Neural crest cell (in vitro differentiated cells): ENCODE data around the gene TEX261. TPM values are rescaled to one million over a fixed set of nuclear protein-coding genes. Genes with fewer than 3 reads are reported as not detected.

ENCODE experiments used
- DNase-seq: peaks from one replicate; pipeline ENCODE4 v3.0.0; 2021; ENCODE audit warnings: low read depth, mixed read lengths, low spot score
- H3K27ac Mint-ChIP-seq: one replicate; pipeline ENCODE4 v1.8.0; 2021; ENCODE audit warnings: mild to moderate bottlenecking, mixed read lengths; ENCODE audit not compliant: unreplicated experiment
- H3K27me3 Mint-ChIP-seq: 2 replicates; pipeline ENCODE4 v1.8.0; 2021; ENCODE audit warnings: low read depth, mild to moderate bottlenecking, mixed read lengths
- H3K36me3 Mint-ChIP-seq: 2 replicates; pipeline ENCODE4 v1.8.0; 2021; ENCODE audit warnings: low read depth, mild to moderate bottlenecking, mixed read lengths
- H3K4me1 Mint-ChIP-seq: 2 replicates; pipeline ENCODE4 v1.8.0; 2021; ENCODE audit warnings: mixed read lengths
- H3K4me3 Mint-ChIP-seq: one replicate; pipeline ENCODE4 v1.8.0; 2021; ENCODE audit warnings: mild to moderate bottlenecking, mixed read lengths
- H3K9me3 Mint-ChIP-seq: 2 replicates; pipeline ENCODE4 v1.8.0; 2021; ENCODE audit warnings: mixed read lengths
- total RNA-seq: library from RNA; stranded (reverse); gene quantifications from 2 replicates; pipeline ENCODE4 v1.2.1, GENCODE V29; 2021
- TF ChIP-seq, protein P1 (sequence below): fragments of 200-600 bp; sonication (generic); conservative IDR thresholded peaks from 2 replicates; pipeline ENCODE4 v1.5.0; 2021; ENCODE audit warnings: antibody characterized with exemption, mild to moderate bottlenecking

TEX261 gene
- total RNA-seq, 1 donor from 2014 or later: 57.2 TPM

DNA sequence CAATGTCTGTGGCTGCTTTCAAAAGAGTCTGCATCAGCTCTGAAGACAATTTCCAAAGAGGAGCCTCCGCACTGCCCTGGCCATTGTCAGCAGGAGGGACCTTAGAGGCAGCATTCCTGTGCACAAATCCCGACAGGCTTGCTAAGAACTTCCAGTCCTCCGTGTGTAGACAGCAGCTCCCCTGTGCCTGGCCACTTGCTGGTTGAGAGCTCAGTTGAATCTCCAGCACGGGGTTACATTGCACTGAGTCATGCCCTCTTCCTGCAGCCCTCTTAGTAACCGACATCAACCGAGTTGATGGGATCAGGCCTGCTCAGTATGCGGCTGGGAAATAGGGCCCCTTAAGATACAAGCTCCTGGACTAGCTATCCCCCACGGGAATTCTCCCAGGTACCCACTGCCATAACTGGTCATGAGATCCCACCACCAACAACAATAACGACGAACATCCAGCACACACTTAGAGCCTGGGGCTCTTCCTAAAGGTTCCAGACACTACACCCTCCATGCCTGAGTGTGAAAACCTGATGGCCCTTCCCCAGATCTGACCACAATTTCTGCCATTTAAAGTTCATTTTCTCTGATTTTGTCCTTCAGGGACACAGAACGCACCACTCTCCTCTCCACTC, 47.0 kb downstream of the TEX261 start:
- TF ChIP-seq, protein P1, sequence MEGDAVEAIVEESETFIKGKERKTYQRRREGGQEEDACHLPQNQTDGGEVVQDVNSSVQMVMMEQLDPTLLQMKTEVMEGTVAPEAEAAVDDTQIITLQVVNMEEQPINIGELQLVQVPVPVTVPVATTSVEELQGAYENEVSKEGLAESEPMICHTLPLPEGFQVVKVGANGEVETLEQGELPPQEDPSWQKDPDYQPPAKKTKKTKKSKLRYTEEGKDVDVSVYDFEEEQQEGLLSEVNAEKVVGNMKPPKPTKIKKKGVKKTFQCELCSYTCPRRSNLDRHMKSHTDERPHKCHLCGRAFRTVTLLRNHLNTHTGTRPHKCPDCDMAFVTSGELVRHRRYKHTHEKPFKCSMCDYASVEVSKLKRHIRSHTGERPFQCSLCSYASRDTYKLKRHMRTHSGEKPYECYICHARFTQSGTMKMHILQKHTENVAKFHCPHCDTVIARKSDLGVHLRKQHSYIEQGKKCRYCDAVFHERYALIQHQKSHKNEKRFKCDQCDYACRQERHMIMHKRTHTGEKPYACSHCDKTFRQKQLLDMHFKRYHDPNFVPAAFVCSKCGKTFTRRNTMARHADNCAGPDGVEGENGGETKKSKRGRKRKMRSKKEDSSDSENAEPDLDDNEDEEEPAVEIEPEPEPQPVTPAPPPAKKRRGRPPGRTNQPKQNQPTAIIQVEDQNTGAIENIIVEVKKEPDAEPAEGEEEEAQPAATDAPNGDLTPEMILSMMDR: no peak
- no peak for DNase-seq
- H3K4me3 Mint-ChIP-seq: no peak overlapping the region
- H3K27ac Mint-ChIP-seq: no peak overlapping the region
- peaks cover 54% of the 10 kb centered on the region for H3K4me1 Mint-ChIP-seq
- peaks cover 38% of the 10 kb centered on the region for H3K27me3 Mint-ChIP-seq
- no peaks in the 10 kb centered on the region for H3K36me3 Mint-ChIP-seq
- H3K9me3 Mint-ChIP-seq: no peaks in the 10 kb centered on the region

DNA sequence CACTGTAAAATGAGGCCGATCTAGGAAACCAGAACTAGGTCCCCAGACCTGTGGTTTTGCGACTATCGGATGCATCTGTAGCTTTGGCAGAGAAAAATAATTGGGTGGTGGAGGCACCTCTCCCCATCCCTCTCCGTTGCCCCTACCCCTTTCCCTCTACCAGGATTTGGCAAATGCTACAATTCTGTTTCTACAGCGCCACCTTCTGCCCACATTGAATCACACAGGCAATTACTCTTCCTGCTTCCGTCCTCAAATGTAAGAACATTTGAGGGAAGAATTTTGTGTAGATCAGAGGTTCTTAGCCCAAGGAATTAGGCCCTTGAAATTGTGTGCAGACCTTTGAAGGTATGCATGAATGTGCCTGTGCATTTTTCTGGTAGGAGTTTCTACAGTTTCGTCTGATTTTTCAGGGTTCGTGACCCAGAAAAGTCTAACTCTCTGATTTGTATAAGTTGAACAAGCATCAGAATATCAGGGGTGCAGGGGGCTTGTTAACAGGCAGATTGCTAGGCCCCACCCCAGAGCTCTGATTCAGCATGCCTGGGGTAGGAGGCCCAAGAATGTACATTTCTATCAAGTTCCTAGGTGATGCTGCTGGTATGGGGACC, 47.7 kb downstream of the TEX261 start:
- TF ChIP-seq, protein P1: peak; percentile 85
- H3K9me3 Mint-ChIP-seq: no peaks in the 10 kb centered on the region
- H3K36me3 Mint-ChIP-seq: no peaks in the 10 kb centered on the region
- H3K27ac Mint-ChIP-seq: no peak overlapping the region
- H3K4me1 Mint-ChIP-seq: peaks cover 59% of the 10 kb centered on the region
- H3K4me3 Mint-ChIP-seq: peak overlapping the region; percentile 2
- DNase-seq: peak; percentile 75
- H3K27me3 Mint-ChIP-seq: peaks cover 31% of the 10 kb centered on the region

DNA sequence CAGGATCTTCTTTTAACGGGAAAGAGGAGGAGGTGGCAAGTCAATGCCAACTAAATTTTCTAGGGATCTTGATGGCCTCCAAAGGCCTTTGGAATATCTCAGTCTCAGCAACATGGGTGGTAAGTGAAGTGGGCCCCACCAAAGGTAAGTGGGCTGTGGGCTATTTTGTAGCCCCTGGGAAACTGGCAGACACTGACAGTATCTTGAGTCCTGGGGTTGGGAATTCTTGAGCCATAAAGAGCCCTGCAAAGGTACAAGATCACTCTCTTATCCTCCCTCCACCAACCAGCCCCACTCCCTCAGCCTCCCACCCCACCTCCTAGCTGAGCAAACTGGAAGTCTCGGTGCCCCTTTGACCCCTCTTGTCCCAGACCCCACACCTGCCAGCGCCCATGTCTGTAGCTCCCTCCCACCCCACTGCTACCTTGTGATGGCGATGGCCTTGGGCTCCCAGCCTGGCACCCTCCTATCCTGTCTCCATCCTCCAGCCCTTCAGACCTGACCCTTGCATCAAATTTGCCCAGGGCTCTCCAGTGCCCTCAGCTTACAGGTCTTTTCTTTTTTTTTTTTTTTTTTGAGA, 50.5 kb downstream of the TEX261 start:
- Mint-ChIP-seq H3K9me3 (no peaks in the 10 kb centered on the region), H3K36me3 (no peaks in the 10 kb centered on the region), H3K4me3 (peak overlapping the region; percentile 39), H3K4me1 (peaks cover 74% of the 10 kb centered on the region), H3K27me3 (peaks cover 24% of the 10 kb centered on the region), H3K27ac (peak overlapping the region; percentile 87)
- DNase-seq: no peak
- TF ChIP-seq, protein P1: no peak

DNA sequence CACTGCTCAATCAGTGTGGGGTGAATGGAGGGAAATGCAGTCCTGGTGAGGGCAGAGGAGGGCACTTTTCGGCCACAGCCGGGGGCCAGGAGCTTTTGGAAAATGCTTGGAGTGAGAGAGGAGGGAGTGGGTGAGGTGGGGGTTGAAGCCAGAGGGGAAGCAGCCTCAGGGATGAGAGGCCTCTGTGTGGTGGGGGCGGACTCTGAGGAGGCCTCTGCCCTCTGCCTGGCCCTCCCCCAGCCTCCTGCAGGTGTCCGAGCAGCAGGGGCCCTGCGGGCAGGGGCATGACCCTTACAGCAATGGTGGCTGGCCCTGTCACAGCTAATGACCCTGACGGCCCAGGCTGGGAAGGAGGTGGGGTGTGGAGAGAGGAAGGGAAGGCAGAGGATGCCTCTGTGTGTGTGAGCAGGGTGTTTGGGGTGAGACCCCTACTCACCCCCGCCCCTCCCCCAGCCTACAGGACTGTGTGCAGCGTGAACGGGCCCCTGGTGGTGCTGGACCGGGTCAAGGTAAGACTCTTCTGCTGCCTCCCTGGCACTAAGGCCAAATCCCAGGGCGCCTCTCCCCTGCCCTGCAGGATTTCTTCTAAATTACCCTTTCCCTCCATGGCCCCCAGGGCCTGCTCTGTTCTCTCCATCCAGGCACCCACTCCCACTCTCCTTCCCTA, 51.3 kb downstream of the TEX261 start:
- Mint-ChIP-seq H3K4me3 (peak overlapping the region; percentile 39), H3K27ac (no peak overlapping the region), H3K27me3 (peaks cover 22% of the 10 kb centered on the region), H3K9me3 (no peaks in the 10 kb centered on the region), H3K36me3 (no peaks in the 10 kb centered on the region), H3K4me1 (peaks cover 72% of the 10 kb centered on the region)
- TF ChIP-seq, protein P1: no peak
- DNase-seq: peak; percentile 37

DNA sequence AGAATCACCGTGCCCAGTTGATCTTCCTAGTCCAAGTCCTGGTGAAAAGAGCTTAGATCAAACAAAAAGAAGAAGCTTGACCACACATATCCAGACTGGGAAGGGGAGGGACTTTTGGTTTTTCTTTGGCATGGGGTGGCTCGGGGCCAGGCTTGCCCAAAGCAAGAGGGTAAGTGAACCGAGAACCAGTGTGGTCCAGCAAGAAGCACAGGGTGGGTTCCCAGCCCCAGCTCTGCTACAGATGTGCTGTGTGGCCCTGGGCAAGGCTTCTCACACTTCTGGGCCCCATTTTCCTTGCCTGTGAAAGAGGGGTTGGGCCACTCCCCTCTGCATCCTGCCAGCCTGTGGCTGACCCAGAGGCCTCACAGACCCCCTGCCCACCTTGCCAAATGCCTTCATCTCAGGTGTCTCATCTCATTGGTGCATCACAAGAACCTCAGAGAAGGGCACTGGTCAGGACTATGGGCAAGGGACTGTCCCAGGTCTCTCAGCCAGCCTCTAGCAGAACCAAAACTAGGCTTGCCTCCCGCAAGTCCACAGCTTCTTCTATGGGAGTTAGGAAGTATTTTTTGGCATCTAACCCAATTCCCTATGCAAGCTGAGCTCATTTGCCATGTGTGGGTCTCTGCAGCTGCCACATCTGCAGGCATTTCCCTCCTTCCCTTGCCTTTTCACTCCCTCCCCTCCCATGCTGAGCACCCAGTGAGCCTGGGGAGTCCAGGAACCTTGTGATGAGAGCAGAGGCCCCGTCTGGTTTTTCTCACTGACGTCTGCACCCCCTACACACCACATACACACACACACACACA, 52.1 kb downstream of the TEX261 start:
- peaks cover 14% of the 10 kb centered on the region for H3K27me3 Mint-ChIP-seq
- peak overlapping the region; percentile 32 for H3K4me3 Mint-ChIP-seq
- no peaks in the 10 kb centered on the region for H3K36me3 Mint-ChIP-seq
- DNase-seq: no peak
- H3K27ac Mint-ChIP-seq: no peak overlapping the region
- no peaks in the 10 kb centered on the region for H3K9me3 Mint-ChIP-seq
- peaks cover 68% of the 10 kb centered on the region for H3K4me1 Mint-ChIP-seq
- TF ChIP-seq, protein P1: no peak
